ENCODE data around the gene PARVA.

DNA sequence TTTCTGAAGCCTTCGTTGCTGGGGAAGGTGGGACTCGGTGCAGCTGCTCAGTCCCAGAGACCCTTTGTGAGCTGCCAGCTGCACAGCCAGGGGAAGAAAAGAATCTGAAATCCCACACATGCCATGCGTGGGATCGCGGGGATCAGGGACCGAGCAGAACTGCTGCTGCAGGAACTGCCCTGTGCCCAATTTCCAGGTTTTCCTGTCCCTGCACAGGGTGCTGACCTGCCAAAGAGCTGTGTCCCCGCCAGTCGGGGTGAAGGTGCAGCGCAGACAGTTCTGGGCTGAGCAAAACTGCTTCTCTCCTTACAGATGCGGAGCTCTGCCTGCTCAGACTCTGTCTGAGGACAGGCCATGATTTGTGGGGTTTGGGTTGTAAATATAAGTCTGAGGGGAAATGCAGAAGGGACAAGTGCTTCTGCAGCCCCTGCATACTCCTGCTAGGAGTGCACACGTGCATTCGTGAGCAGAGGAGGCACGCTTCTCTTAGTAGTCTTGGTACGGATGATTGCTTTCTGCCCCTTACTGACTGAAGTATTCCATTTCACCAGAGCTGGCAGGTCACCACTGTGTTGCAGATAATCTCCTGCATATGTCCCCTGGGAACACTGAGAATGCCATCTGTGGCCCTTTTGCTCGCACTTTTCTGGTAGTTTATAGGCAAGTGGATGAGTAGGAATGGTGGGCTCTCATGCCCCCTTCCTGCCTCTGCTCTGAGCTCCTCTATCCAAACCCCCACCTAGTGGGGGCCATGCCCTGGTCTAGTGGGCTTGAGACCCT is 141.4 kb downstream of the PARVA start:
- TF ChIP-seq, protein P1, sequence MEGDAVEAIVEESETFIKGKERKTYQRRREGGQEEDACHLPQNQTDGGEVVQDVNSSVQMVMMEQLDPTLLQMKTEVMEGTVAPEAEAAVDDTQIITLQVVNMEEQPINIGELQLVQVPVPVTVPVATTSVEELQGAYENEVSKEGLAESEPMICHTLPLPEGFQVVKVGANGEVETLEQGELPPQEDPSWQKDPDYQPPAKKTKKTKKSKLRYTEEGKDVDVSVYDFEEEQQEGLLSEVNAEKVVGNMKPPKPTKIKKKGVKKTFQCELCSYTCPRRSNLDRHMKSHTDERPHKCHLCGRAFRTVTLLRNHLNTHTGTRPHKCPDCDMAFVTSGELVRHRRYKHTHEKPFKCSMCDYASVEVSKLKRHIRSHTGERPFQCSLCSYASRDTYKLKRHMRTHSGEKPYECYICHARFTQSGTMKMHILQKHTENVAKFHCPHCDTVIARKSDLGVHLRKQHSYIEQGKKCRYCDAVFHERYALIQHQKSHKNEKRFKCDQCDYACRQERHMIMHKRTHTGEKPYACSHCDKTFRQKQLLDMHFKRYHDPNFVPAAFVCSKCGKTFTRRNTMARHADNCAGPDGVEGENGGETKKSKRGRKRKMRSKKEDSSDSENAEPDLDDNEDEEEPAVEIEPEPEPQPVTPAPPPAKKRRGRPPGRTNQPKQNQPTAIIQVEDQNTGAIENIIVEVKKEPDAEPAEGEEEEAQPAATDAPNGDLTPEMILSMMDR (IDR thresholded peaks at IDR 0.05) = no peak
- TF ChIP-seq POLR2A (IDR thresholded peaks at IDR 0.05) = no peak
